Retina (tissue), 1 donor: Measurements from ENCODE around the gene PTF1A.
A peak's percentile ranks its signal among the peaks of the same experiment; 100 is the strongest.

Experiments
- DNase-seq: peaks from one replicate; pipeline ENCODE4 v3.0.0-alpha.2; 2016

Gene PTF1A, protein sequence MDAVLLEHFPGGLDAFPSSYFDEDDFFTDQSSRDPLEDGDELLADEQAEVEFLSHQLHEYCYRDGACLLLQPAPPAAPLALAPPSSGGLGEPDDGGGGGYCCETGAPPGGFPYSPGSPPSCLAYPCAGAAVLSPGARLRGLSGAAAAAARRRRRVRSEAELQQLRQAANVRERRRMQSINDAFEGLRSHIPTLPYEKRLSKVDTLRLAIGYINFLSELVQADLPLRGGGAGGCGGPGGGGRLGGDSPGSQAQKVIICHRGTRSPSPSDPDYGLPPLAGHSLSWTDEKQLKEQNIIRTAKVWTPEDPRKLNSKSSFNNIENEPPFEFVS

DNA sequence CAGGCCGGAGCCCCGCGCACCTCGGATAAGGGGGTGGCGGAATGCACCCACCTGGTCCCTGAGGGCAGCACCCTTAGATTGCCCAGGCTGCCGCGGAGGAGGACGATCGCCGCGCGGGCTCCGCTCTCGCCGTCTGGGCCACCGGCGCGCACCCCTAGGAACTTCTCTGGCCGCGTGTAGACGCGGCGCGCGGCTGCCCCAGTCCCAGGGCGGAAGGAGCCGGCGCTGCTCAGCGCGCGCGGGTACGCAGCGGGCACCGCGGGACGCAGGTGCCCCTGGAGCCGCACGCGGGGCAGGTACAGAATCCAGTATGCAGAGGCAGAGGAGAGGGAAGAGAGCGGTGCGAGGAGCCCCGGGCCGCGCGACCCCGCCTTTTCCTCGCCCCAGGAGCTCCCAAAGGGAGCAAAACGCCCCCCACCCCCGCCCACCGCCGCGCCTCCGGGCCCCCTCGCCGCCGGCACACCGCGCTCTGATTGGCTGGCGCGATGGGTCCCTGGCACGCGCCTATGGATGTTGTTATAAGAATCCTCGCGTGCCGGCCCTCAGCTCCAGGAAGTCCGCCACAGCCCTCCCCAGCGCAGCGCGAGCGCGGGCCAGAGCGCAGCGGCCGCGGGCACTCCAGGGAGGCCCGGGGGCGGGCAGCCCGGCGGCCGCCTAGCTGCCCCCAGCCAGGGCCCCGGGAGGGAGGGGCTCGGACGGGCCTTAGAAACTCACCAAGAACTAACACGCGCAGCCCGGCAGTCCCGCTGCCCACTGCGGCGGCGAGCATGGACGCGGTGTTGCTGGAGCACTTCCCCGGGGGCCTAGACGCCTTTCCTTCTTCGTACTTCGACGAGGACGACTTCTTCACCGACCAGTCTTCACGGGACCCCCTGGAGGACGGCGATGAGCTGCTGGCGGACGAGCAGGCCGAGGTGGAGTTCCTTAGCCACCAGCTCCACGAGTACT is at the start of gene PTF1A:
TSS of gene PTF1A (plus strand) at position 549 of the 948 bp plus-strand sequence. CDS start at position 768, 219 bp downstream.
- DNase-seq = peak; percentile 70

DNA sequence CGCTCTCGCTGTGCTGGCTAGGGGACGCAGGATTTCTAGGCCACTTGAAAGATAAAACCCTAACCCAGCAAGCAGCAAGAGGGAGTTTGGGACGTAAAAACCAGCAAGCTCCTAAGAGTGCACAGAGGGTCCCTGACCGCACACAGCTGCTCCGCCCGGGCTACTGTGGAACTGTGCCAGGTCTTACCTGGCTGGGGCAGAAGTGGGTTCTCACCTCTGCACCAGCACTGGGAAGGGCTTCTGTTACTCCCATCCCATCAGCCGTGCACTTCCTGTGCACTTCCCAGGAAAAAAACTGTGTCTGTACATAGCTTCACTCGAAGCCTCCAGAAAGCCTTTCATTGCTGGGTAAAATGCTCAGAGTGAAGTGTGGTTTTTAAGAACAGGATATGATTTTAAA is 45.9 kb upstream of the PTF1A start:
- DNase-seq = no peak

DNA sequence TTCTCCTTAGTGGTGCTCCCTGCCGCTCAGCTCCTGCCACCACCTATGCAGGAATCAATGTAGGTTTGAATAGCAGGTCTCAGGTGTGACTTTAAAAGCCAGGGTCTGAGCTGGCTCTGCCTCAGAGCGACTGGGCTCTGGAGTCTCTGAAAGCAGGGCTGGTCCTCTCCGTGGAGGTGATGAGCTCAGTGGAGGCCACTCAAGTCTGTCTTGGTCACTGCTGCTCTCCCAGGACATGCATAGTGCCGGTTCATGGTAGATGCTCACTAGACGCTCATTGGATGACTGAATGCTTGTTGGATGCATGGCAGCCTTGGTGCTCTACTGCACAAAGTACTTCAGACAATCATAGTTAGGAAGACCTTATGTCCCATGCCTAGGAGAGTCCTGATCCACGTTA is 45.1 kb upstream of the PTF1A start:
- DNase-seq = no peak

DNA sequence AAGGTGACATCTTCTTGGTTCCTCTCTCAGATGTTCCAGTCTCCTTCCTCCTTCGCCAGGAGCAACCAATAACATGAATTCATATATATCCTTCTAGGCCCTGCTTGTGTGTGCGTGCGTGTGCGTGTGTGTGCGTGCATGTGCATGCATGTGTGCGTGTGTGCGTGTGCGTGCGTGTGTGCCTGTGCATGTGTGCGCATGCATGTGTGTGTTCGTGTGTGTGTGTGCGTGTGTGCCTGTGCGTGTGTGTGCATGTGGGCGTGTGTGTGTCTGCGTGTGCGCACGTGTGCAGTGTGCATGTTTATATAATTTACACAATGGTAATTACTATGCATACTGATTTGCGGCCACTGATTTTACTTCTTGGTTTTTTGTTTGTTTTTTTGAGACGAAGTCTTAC is 43.9 kb upstream of the PTF1A start:
- no peak for DNase-seq

DNA sequence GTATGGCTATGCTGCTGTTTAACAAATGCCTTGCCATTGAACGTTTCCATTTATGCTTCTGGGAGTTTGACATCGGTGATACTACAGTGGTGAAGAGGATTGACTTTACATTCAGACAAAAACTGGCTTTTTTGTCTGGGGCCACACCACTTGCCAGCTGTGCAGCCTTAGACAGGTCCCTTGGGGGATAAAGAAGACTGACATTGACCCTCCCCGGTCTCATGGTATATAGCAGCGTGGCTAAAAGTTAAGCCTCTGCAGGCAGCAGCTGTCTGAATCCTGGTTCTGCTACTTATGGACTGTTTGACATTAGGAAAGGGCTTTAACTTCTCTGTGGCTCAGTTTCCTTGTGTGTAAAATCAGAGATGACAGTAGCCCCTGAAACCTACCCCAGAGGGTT is 42.0 kb upstream of the PTF1A start:
- no peak for DNase-seq

DNA sequence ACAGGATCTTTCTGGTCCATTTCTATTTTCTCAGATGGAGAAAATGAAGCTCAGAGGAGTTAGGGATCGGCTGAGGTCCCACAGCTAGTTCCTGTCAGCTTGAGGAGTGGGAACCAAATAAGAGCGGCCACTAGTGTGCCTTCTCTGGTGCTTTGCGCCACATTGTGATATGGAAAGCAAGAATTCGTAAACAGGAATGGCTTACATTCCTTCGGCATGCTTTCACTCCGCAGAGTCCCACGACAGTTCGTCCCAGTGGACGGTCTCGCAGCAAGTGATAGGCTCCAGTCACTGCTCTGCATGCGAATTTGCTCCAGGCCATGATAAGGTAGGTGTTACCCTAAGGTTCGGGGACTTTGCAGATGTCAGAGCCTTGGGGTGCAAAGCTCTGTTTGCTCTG is 41.5 kb upstream of the PTF1A start:
- no peak for DNase-seq

DNA sequence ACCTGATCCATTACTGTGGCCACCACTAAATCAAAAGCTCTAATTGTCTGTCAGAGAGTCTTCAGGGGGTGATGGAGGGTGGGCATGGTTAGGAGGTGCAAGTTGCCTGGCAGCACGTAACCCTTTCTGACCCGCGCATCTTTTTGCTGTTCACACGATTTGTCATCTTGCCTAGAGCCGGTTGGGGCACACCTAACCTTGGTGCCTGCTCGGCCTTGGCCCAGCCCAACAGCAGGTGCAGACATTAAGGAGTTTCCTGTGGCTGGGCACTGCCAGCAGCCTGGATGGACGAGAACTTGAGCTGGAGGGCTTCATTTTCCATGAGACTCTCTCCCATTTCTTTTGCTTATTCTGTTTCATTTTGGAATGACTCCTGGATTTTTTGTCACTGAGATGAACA is 41.0 kb upstream of the PTF1A start:
- no peak for DNase-seq

DNA sequence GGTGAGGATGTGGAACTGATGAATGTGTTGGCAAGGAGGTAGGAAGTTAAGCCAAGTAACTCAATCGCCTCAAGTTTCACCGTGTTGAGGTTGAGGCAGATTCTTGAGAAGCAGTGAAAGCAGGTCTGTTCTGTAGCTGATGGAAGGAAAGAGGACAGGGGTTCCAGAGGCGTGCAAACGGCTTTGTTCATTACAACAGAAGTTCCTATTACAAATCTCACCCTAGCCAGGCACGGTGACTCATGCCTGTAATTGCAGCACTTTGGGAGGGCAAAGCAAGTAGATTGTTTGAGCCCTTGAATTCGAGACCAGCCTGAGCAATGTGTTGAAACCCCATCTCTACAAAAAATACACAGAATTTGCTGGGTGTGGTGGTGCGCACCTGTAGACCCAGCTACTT is 36.9 kb upstream of the PTF1A start:
- no peak for DNase-seq

DNA sequence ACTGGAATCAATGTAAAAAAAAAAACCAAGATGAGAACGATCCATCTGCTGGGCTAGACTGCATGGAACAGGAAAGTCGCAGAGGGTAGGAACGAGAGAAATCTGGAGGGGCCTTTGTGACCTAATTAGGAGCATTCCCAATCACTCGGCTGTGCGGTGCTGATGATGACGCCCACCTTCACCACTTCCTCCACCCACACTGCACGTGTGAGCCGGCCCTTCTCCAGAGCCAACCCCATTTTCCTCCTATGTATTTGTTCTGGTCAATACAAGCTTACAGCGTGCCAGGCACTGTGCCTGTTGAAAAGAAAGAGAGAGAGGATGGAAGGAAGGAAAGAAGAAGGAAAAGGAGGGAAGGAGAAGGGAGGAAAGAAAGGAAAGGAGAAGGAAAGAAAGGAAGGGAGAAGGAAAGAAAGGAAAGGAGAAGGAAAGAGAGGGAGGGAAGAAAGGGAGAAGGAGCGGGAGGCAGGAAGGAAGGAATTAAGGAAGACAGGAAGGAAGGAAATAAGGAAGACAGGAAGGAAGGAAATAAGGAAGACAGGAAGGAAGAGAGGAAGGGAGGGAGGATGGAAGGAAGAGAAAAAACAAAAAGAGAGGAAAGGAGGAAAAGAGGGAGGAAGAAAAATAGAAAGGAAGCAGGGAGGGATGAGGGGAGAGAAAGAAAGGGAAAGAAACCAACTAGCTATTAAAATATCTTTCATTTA is 35.5 kb upstream of the PTF1A start:
- DNase-seq = no peak

DNA sequence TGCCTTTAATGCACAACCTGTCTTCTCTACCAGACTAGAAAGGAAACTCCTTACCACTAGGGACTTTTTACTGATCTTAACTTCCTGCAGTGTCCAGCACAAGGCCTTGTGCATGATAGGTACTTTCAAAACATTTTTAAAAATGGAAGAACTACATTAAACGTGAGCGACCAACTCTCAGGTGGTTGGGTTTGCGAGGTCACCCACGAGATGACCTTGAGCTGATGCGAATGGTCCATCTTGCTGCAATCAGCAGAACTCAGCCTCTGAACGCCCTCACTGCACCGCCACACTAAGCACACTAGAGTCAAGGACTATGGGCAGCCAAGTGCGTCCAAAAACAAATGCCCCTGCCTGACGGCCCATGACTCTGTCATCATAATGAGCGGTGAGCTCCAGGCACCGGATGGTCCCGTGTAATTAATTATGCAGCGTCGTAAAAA is 34.9 kb upstream of the PTF1A start:
- DNase-seq = no peak

DNA sequence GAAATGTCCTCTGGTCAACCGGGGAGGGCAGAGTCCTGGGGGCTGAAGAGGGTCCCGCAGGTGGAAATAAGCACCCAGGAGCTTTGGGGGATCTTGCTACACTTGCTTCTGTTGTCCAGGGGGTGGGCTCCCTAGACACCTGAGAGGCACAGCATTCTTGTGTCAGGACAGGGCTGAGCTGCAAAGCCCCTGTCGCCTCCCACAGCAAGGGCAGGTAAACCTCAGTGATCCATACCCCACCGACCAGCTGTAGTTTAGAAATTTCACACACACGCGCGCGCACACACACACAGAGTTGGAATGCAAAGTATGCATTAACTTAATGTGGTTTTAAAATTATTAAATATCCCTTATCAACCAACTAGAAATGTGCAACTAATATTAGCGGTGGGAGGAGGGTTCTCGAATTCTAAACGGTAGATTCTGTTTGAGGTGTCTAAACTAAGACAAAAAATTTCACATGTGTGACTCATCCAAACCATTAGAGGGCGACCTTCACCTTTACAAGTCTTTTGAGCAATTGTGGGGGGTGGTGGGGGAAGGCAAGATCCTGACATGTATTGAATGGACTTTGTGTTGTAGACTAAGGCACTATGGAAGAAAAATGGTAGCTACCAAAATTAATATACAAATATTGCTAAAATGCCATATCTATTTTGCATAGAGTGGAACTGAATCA is 34.3 kb upstream of the PTF1A start:
- DNase-seq = peak; percentile 58

DNA sequence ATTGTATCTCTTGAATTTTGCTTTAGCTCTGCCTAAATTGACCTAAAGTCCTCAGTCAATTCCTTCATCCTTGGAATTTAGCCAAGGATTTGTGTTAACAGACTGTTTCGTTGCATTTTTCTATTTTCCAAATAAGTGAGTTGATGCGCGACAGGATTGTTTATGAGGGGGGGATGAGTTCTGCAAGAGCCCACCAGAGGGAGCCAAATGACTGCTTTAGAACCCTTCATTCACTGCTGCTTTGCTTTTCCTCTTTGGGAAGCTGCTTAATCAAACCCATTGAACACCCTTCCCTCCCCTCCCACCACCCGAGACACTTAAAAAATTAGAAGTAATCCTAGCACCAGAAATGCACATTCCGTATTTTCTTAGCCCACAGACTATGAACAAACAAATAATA is 33.7 kb upstream of the PTF1A start:
- peak; percentile 87 for DNase-seq

DNA sequence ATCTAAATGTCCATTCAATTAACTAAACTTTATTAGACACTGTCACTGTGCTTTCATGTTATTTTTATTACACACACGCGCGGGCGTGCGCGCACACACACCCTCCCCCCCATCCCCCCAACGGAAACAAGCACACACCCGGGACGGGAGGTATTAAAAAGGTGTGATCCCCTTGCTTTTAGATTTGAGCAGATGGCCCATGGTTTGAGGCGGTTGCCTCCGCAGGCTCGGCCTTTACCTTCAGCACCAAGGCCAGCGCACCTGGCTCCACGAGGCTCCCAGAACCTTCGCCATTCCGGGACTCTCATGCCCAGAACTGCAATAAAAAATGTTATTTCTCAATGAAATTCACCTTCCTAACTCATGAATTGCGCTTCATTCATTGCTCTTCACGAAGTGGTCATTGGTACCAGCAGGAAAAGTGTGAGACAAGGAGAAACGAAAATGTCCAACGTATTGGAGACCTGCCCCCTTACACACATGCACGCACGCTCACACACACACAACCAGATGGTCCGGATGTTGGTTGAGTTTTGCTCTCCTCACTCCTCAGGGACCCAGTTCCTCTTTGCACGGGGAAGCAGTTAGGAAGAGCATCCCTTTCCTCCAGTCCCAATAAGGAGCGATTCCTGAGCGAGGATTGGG is 20.8 kb upstream of the PTF1A start:
- DNase-seq = peak; percentile 66

DNA sequence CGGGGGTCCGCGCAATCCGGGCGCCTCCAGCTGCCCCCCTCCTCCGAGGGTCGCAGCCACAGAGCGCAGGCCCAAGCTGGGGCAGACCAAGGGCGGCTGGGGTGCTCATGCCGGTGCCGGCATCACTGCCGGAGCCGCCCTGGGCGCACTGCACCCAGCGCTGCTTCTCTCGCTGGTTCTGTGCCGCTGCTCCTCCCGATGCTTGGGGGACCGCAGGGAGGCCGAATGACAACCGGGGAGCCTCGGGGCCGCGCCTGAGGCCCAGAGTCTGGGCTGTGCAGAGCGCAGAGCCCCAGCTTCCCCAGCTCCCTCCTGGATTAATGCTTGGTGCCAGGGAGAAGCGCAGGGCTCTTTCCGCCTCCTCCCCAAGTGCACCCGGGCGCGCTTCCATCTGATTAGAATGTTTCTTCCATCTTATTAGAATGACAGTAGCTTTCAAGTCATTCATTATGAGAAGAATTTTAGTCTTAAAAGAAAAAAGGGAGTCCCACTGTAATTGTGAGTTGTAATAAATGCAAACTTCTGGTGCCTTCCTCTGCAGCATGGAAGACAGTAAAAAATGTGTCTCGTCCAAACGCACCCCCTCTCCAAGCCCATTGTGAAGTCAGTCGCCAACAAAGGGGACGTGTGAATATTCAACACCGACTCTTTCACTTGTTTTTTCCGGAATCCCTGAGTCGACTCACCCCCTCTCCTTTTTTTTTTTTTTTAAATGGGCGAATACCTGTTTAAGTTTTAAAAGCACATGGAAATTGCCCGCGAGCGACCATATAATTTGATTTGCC is 19.5 kb upstream of the PTF1A start:
- peak; percentile 78 for DNase-seq

DNA sequence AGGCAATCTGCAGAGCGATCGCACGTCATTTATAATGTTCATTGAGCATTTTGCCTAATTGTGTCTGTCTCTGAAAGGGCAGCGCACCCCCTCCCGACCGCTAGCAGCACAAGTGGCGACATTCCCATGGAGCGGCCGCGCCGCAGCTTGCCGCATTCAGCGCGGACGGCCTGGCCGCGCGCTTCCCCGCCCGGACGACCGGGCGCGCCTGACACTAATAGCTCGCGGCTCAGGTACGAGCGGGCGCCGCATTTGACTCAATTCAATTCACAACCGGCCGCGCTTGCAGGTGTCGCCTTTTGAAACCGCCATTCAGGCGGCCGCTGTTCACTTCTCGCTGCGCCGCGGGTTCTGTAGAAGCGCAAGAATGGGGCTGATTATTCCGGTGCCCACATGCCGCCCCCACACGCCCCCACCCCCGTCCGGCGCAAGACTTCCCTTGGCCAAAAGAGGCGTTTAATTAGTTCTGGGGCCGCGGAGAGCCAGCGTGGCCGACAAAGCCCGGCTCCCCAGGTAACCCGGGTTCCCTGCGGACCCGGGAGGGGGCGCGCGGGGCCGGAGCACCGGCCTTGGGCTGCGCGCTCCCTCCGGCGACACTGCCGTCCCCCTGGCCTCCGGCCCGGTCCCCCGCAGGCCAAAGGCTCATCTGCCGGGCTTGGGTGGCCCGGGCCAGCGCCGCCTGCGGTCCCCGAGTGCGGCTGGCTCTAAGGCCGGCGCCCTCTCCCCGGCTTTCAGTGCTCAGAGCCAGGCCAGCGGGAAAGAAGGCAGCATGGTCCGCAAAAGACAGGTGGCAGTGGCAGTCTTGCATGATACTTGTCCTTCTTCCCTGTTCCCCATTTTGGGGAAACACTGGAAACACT is 18.7 kb upstream of the PTF1A start:
- DNase-seq = peak; percentile 87

DNA sequence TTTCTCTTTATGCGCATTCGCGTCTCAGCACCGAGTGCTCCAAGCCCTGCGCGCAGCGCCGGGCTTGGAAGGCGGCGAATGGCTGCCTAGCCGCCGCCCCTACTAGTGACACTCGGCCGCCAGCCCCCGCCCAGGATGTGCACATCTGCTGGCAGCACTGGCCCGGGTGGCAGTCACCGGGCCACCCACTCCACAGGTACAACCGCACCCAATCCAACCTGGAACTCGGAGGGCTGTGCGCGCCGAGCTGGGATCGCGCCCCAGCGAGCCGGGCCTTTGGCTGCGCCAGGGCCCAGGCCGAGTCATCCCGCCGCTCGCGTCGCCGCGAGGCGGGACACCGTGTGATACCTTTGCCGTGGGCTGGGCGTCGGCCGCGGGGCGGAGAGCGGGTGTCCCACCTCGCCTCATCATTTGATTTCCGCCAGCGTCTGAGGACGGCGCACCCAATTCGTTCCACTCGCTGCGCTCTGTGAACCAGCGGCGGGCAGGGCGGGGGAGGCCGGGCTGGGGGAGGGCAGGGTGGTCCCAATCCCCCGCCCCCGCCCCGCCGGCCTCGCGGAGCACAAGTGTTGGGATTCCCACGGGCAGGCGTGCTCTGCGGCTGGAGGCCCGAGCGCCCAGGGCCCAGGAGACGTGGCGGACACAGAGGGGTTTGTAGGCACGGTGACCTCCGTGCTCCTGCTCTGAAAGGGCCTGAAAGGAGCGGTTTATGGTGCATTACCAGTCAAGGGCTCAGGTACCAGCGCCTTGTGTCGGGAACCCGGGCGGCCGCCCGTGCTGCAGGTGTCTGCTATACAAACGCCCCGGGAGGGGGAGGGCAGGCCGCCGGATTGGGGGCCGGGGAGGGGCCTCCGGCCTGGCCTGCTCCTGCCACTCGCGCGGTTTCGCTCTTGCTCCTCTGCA is 17.8 kb upstream of the PTF1A start:
- DNase-seq = peak; percentile 81

DNA sequence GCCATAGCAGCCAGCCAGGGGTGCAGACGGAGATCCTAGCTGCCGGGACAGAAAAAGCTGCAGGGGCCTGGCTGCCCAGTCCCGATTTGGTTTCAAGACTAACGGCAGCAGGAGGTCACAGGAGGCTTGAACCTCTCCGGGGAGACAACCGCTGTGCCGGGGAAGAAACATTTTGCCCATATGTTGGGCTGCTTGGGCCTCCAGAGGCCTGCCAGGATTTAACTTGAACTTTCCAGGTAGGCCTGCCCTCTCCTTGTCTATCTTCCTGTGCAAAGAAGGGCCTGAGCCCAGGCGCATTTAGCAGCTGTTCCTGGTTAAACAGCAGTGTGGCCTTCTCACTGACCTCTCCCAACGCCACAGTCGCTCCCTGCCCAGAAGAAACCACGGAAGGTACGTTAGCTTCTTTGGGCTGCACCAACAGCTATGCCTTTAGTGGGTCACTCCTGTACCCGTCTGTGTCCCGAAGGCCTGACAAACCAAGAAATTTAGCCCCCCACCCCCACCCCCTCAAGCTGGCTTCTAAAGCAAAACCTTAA is 17.1 kb upstream of the PTF1A start:
- peak; percentile 18 for DNase-seq

DNA sequence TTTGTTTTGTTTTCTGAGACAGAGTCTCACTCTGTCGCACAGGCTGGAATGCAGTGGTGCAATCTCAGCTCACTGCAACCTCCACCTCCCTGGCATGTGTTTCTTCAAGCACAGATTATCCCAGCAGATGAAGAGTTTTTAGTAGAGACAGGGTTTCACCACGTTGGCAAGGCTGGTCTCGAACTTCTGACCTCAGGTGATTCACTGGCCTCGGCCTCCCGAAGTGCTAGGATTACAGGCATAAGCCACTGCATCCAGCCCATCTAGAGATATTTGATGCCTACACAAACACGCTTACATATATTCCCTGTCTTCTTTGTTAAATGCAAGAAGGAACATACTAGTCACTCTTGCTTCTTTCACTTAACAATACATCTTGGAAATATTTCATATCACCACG is 5.9 kb upstream of the PTF1A start:
- DNase-seq = no peak

DNA sequence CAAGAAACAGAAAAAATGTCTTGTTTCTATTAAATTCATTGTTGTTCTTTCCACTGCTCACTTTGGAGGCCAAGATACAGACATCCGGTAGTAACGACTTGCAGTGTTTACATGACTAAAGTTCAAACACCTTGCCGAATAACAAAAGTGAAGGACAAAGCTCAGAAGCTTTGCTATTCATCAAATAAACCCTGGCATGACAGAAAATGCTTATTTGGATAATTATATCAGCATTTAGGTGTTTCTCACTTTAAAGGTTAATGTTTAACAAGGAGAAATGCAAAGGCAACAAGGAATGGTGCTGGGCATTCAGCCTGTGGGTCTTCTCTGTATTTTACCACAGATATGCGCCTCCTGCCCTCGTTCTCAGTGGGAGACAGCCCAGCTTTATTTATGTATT is 5.4 kb upstream of the PTF1A start:
- no peak for DNase-seq
